Neural cell (in vitro differentiated cells): ENCODE results near the gene LDLRAD2. TPM values are rescaled to one million over a fixed set of nuclear protein-coding genes. Genes with fewer than 3 reads are reported as not detected.

Experiments used
- H2AFZ ChIP-seq: fragments of 200-600, 300-800 bp; sonication (generic), shearing (Covaris generic); 2 replicates; pipeline ENCODE4 v1.6.0; 2014; ENCODE audit warnings: low read depth, mild to moderate bottlenecking, antibody characterized with exemption, low read length, moderate library complexity
- H3F3A ChIP-seq: fragments of 200-600 bp; shearing (Covaris generic); 2 replicates; pipeline ENCODE4 v1.6.1; 2016; ENCODE audit warnings: mild to moderate bottlenecking, moderate library complexity, mixed read lengths, antibody characterized with exemption, low read length; ENCODE audit not compliant: insufficient read depth, poor library complexity, severe bottlenecking
- H3K27ac ChIP-seq: fragments of 200-600, 300-800 bp; sonication (generic), shearing (Covaris generic); 2 replicates; pipeline ENCODE4 v1.5.1; 2014; ENCODE audit warnings: mild to moderate bottlenecking, low read length, moderate library complexity
- H3K27me3 ChIP-seq: fragments of 300-800, 200-600 bp; sonication (generic), shearing (Covaris generic); 2 replicates; pipeline ENCODE4 v1.6.0; 2014; ENCODE audit warnings: mild to moderate bottlenecking, low read depth, low read length, moderate library complexity; ENCODE audit not compliant: insufficient read depth
- H3K36me3 ChIP-seq: fragments of 300-800, 200-600 bp; sonication (generic), shearing (Covaris generic); 2 replicates; pipeline ENCODE4 v1.5.1; 2014; ENCODE audit warnings: mild to moderate bottlenecking, antibody characterized with exemption, low read length, moderate library complexity; ENCODE audit not compliant: insufficient read depth
- H3K4me2 ChIP-seq: fragments of 300-800, 200-600 bp; sonication (generic), shearing (Covaris generic); 2 replicates; pipeline ENCODE4 v1.6.0; 2014; ENCODE audit warnings: mild to moderate bottlenecking, low read length
- H3K4me3 ChIP-seq: fragments of 300-800, 200-600 bp; sonication (generic), shearing (Covaris generic); 2 replicates; pipeline ENCODE4 v1.5.1; 2014; ENCODE audit warnings: mild to moderate bottlenecking, low read length, moderate library complexity
- H3K79me2 ChIP-seq: fragments of 200-600 bp; shearing (Covaris generic); replicated peaks from 2 replicates; pipeline ENCODE4 v1.6.0; 2014; ENCODE audit warnings: mild to moderate bottlenecking, low read length, moderate library complexity; ENCODE audit not compliant: insufficient read depth
- H3K9ac ChIP-seq: fragments of 300-800, 200-600 bp; sonication (generic), shearing (Covaris generic); 2 replicates; pipeline ENCODE4 v1.6.1; 2016; ENCODE audit warnings: mild to moderate bottlenecking, low read length, mixed read lengths
- H3K9me2 ChIP-seq: fragments of 200-600 bp; shearing (Covaris generic); 2 replicates; pipeline ENCODE4 v1.6.1; 2016; ENCODE audit warnings: mild to moderate bottlenecking, low read length, mixed read lengths; ENCODE audit not compliant: insufficient read depth
- H3K9me3 ChIP-seq: fragments of 200-600, 300-800 bp; sonication (generic), shearing (Covaris generic); 2 replicates; pipeline ENCODE4 v1.6.1; 2016; ENCODE audit warnings: mild to moderate bottlenecking, mixed run types, low read length, moderate library complexity, mixed read lengths
- H4K20me1 ChIP-seq: fragments of 200-600 bp; shearing (Covaris generic); 2 replicates; pipeline ENCODE4 v1.6.1; 2016; ENCODE audit warnings: mild to moderate bottlenecking, mixed run types; ENCODE audit not compliant: insufficient read depth
- CTCF ChIP-seq: fragments of 450-650 bp; IDR thresholded peaks from 2 replicates; pipeline ENCODE4 v1.5.1; 2014; ENCODE audit warnings: antibody characterized with exemption, mild to moderate bottlenecking, moderate library complexity; ENCODE audit not compliant: poor library complexity, severe bottlenecking
- EP300 ChIP-seq: fragments of 450-650 bp; conservative IDR thresholded peaks from 2 replicates; pipeline ENCODE4 v1.6.1; 2014; ENCODE audit warnings: antibody characterized with exemption, mild to moderate bottlenecking, moderate library complexity; ENCODE audit not compliant: poor library complexity, severe bottlenecking
- EZH2 ChIP-seq: fragments of 200-600, 300-800 bp; shearing (Covaris generic), sonication (generic); IDR thresholded peaks from 2 replicates; pipeline ENCODE4 v1.6.1; 2014; ENCODE audit warnings: antibody characterized with exemption, low read length, borderline replicate concordance, mild to moderate bottlenecking; ENCODE audit not compliant: insufficient read depth, poor library complexity, severe bottlenecking
- MXI1 ChIP-seq: fragments of 450-650 bp; conservative IDR thresholded peaks from 2 replicates; pipeline ENCODE4 v1.6.1; 2014; ENCODE audit warnings: antibody characterized with exemption, mild to moderate bottlenecking; ENCODE audit not compliant: poor library complexity, severe bottlenecking
- POLR2AphosphoS5 ChIP-seq: IDR thresholded peaks from 2 replicates; pipeline ENCODE4 v1.6.1; 2012
- REST ChIP-seq: IDR thresholded peaks from 2 replicates; pipeline ENCODE4 v1.6.1; 2012; ENCODE audit warnings: borderline replicate concordance
- SMC3 ChIP-seq: fragments of 450-650 bp; conservative IDR thresholded peaks from 2 replicates; pipeline ENCODE4 v1.6.1; 2014; ENCODE audit warnings: antibody characterized with exemption, mild to moderate bottlenecking, moderate library complexity; ENCODE audit not compliant: poor library complexity
- polyA plus RNA-seq: library from polyadenylated mRNA; depleted of rRNA; stranded (reverse); fragments of >200 nt; gene quantifications from 2 replicates; pipeline ENCODE4 v1.2.3, GENCODE V29; 2014

LDLRAD2 gene
- polyA plus RNA-seq, 1 donor from 2014 or later = not detected

GRCh38 chr1:21778405-21778727 lies 33.7 kb upstream of the LDLRAD2 start:
- H3K4me3 ChIP-seq = no peak overlapping the region
- peaks cover 57% of the 10 kb centered on the region for H3K79me2 ChIP-seq
- H3K27ac ChIP-seq = no peak overlapping the region
- H3K4me2 ChIP-seq = no peak overlapping the region
- H4K20me1 ChIP-seq = no peaks in the 10 kb centered on the region
- H3K9me3 ChIP-seq = no peaks in the 10 kb centered on the region
- no peaks in the 10 kb centered on the region for H3K27me3 ChIP-seq
- no peak overlapping the region for H2AFZ ChIP-seq
- TF ChIP-seq EZH2 (no peak), MXI1 (no peak), POLR2AphosphoS5 (no peak), CTCF (no peak)
- H3K9me2 ChIP-seq = no peaks in the 10 kb centered on the region
- H3F3A ChIP-seq = no peaks in the 10 kb centered on the region
- H3K9ac ChIP-seq = no peak overlapping the region
- H3K36me3 ChIP-seq = no peaks in the 10 kb centered on the region

- Histone ChIP-seq H4K20me1 (no peaks in the 10 kb centered on the region), H3F3A (no peaks in the 10 kb centered on the region), H3K36me3 (no peaks in the 10 kb centered on the region), H3K9me2 (no peaks in the 10 kb centered on the region), H3K79me2 (peaks cover 47% of the 10 kb centered on the region), H3K27ac (no peak overlapping the region), H3K9me3 (no peaks in the 10 kb centered on the region), H3K4me2 (no peak overlapping the region), H3K27me3 (no peaks in the 10 kb centered on the region), H3K9ac (no peak overlapping the region), H2AFZ (no peak overlapping the region), H3K4me3 (no peak overlapping the region)
- TF ChIP-seq REST = no peak
Observed at GRCh38 chr1:21779613-21780521, 32.2 kb upstream of the LDLRAD2 start.

GRCh38 chr1:21781815-21782348 lies 30.2 kb upstream of the LDLRAD2 start:
- peak overlapping the region; percentile 49 for H3K4me2 ChIP-seq
- H3K9ac ChIP-seq = peak overlapping the region; percentile 92
- no peak overlapping the region for H2AFZ ChIP-seq
- no peaks in the 10 kb centered on the region for H3K36me3 ChIP-seq
- no peaks in the 10 kb centered on the region for H3F3A ChIP-seq
- H4K20me1 ChIP-seq = no peaks in the 10 kb centered on the region
- TF ChIP-seq EP300 (no peak), CTCF (no peak), SMC3 (no peak), MXI1 (no peak), EZH2 (no peak), POLR2AphosphoS5 (no peak)
- H3K27me3 ChIP-seq = no peaks in the 10 kb centered on the region
- no peaks in the 10 kb centered on the region for H3K9me3 ChIP-seq
- H3K9me2 ChIP-seq = no peaks in the 10 kb centered on the region
- H3K4me3 ChIP-seq = peak overlapping the region; percentile 80
- H3K79me2 ChIP-seq = peaks cover 44% of the 10 kb centered on the region
- peak overlapping the region; percentile 95 for H3K27ac ChIP-seq
